Measurements from ENCODE around the gene TJP1. TPM values are rescaled to one million over a fixed set of nuclear protein-coding genes. Genes with fewer than 3 reads are reported as not detected.

Gene TJP1
- total RNA-seq, 4 donors from 2014 or later = 59.1 to 99.9 (median 83.8) TPM

DNA sequence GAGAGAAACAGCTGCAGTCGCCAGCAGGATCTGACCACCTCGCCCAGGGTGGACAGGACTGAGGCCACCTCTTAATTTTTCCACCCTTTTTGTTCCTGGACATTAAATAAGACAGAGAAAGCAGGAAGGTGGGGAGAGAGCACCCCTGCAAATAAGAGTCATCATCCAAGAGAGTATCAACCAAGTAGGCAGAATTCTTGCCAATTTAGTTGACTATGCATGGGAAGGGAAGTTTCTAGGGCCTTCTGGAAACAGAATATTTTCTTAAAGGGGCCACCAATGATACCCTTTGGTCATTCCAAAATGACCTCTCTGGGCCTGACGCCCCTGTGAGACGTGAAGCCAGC, 136.2 kb downstream of the TJP1 start:
- H3K4me3 ChIP-seq (ENCODE audit: low read depth, poor library complexity, severe bottlenecking) = no peak overlapping the region
- 86 to 94% methylated on average over 4 of the region's 4 CpGs for WGBS, 2 donors
- no peak for DNase-seq (ENCODE audit: low spot score in 2 of 2)
- TF ChIP-seq CTCF (IDR thresholded peaks at IDR 0.05) (no peak), POLR2A (IDR thresholded peaks at IDR 0.05) (no peak)
- intact Hi-C loops (cut with DNase I; ENCODE audit: low total_unique reads) = loop anchor here (5.0 kb wide), 1 partner anchor 1949 kb away; no protein-coding TSS in a partner anchor

DNA sequence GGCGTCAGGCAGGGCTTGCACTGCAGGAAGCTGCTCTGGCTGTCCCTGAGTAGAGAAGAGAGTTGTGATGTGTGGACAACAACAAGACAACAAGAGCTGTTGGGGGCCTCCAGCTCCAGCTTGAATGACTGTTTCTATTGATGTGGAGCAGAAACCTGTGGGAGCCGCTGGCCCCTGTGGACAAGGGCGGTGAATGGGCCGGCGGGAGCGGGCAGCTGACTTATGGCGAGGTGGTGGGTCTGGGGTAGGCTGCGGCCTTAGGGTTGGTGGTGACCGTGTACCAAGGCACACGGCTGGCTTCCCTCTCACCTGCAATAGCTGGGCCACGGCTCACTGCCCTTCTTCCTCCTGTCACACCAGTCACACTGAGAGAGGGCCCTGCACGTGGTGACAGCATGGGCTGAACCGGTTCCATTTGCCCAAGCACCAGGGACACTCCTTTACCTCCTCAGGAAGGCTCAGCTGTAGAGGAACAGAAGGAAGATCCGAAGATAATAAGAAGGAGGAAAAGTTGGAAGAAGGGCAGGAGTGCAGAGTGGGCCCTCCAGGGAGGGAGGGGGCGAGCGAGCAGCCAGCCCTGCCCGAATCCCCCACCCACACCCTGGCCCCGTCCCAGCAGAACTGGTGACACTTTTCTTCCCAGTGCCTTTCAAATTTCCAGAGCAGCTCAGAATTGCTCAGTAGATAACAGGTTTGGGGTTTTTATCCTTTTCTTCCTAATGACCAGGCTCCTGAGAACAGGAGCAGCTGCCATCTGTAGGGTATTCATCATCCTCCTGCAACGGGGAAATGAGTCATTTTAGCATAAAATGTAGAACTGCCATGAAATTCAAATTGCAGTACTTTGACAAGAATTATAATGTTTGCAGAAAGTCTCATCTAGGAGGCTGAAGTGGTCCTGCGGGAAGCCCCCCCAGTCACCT, 136.9 kb downstream of the TJP1 start:
- intact Hi-C loops (cut with DNase I; ENCODE audit: low total_unique reads) = loop anchor here (5.0 kb wide), 1 partner anchor 1948 kb away; no protein-coding TSS in a partner anchor

DNA sequence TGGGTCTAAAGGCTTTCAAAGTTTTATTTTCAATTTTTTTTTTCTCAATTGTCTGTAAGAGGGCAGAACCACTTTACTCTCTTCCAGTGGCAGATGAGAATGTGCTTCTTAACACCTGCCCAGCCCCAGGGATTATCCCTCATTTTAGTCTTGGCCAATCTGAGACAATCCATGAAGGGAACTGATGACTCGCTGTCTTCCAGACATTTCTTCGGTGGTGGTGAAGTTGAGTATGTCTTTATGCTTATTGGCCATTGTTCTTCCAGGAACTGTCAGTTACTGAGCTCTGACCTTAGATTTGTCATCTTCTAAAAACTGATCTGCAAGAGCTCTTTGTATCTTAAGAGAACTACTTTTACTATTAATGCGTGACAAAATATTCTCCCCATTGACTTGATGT, 139.5 kb downstream of the TJP1 start:
- no peak for DNase-seq (ENCODE audit: low spot score in 2 of 2)
- intact Hi-C loops (cut with DNase I; ENCODE audit: low total_unique reads) = no loop called here
- 85 to 86% methylated on average over 3 of the region's 3 CpGs for WGBS, 2 donors
- no peak for TF ChIP-seq POLR2A (IDR thresholded peaks at IDR 0.05)
- no peak overlapping the region for H3K4me3 ChIP-seq (ENCODE audit: low read depth, poor library complexity, severe bottlenecking)

More for the DNA sequence above, 136.9 kb downstream of the TJP1 start:
- no peak overlapping the region for H3K4me3 ChIP-seq (ENCODE audit: low read depth, poor library complexity, severe bottlenecking)
- 64 to 74% methylated on average over 18 to 20 of the region's 20 CpGs for WGBS, 2 donors
- no peak for TF ChIP-seq POLR2A (IDR thresholded peaks at IDR 0.05)
- DNase-seq (ENCODE audit: low spot score in 2 of 2) = peak in 1 of 2 donors; percentile 77

GRCh38 chr15:29682361-29682760, 139.9 kb downstream of the TJP1 start:
- no peak for TF ChIP-seq POLR2A (IDR thresholded peaks at IDR 0.05)
- TF ChIP-seq CTCF (IDR thresholded peaks at IDR 0.05) = no peak
- intact Hi-C loops (cut with DNase I; ENCODE audit: low total_unique reads) = no loop called here
- no peak overlapping the region for H3K4me3 ChIP-seq (ENCODE audit: low read depth, poor library complexity, severe bottlenecking)
- peak in 1 of 2 donors; percentile 39 for DNase-seq (ENCODE audit: low spot score in 2 of 2)
- WGBS, 2 donors = 92 to 93% methylated on average over 4 of the region's 4 CpGs

GRCh38 chr15:29681946-29682345, 140.3 kb downstream of the TJP1 start:
- DNase-seq (ENCODE audit: low spot score in 2 of 2) = peak in 1 of 2 donors; percentile 61
- H3K4me3 ChIP-seq (ENCODE audit: low read depth, poor library complexity, severe bottlenecking) = no peak overlapping the region
- intact Hi-C loops (cut with DNase I; ENCODE audit: low total_unique reads) = no loop called here
- WGBS, 2 donors = 75 to 93% methylated on average over 9 of the region's 9 CpGs
- TF ChIP-seq CTCF (IDR thresholded peaks at IDR 0.05) (no peak), POLR2A (IDR thresholded peaks at IDR 0.05) (no peak)

DNA sequence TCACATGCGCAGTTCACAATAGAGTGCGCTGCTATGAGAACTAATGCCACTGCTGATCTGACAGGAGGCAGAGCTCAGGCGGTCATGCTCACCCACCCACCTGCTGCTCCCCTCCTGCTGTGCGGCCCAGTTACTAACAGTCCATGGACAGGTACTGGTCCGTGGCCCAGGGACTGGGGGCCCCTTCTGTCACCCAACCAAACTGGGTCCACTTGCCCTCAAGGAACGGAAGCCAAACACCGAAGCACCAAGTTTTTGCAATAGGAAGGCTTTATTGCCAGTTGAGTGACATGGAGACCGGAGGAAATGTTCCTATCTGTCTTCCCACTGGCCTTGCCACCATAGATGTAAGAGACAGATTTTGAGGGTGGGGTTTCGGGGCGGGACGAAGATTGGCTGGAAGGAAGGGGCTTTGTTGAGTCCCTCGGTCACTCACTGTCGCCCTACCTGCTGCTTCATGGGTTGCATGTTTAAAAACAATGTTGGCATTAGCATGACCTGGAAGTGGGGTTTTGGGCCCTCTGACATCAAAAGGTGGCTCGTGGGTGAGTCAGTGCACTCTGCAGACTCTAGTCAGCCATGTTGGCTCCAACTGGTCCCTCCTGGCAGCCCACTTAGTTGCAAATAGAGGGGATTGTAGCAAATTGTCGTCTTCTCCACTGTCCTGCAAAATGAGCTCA, 141.0 kb downstream of the TJP1 start:
- H3K4me3 ChIP-seq (ENCODE audit: low read depth, poor library complexity, severe bottlenecking) = no peak overlapping the region
- 88 to 94% methylated on average over 14 to 15 of the region's 15 CpGs for WGBS, 2 donors
- peak in 1 of 2 donors; percentile 73 for DNase-seq (ENCODE audit: low spot score in 2 of 2)
- TF ChIP-seq POLR2A (IDR thresholded peaks at IDR 0.05) = no peak
- no peak for TF ChIP-seq CTCF (IDR thresholded peaks at IDR 0.05)
- intact Hi-C loops (cut with DNase I; ENCODE audit: low total_unique reads) = no loop called here

Data from lower leg skin (tissue), 4 donors.